ENCODE measurements around the gene TRIM46.
"Not testable (repeated sequence)": the region's sequence is repeated elsewhere in the genome, so short reads cannot be mapped to it uniquely, and the experiment has no call there.

TRIM46 gene

GRCh38 chr1:155188268-155188667 lies 14.6 kb downstream of the TRIM46 start:
- no peak for TF ChIP-seq POLR2A (IDR thresholded peaks at IDR 0.05; ENCODE audit: extremely low read depth, insufficient read length)
- no peak for TF ChIP-seq CTCF (IDR thresholded peaks at IDR 0.05; ENCODE audit: low read depth, low read length)
- no peak for TF ChIP-seq MYC (IDR thresholded peaks at IDR 0.05; ENCODE audit: low read depth, low read length)
- no peak for TF ChIP-seq MAX (IDR thresholded peaks at IDR 0.05; ENCODE audit: low read depth, low read length)
- no peak for DNase-seq (ENCODE audit: low read depth)
- H3K4me3 ChIP-seq (ENCODE audit: low read depth, low read length) = no peak overlapping the region

- not testable (repeated sequence) for H3K4me3 ChIP-seq (ENCODE audit: low read depth, low read length); DNase-seq (ENCODE audit: low read depth)
Measured at GRCh38 chr1:155189926-155190325, 16.3 kb downstream of the TRIM46 start.

GRCh38 chr1:155191904-155192303 lies 18.3 kb downstream of the TRIM46 start:
- TF ChIP-seq MAX (IDR thresholded peaks at IDR 0.05; ENCODE audit: low read depth, low read length) (no peak), POLR2A (IDR thresholded peaks at IDR 0.05; ENCODE audit: extremely low read depth, insufficient read length) (no peak), MYC (IDR thresholded peaks at IDR 0.05; ENCODE audit: low read depth, low read length) (no peak), CTCF (IDR thresholded peaks at IDR 0.05; ENCODE audit: low read depth, low read length) (no peak)
- DNase-seq (ENCODE audit: low read depth) = no peak
- H3K4me3 ChIP-seq (ENCODE audit: low read depth, low read length) = no peak overlapping the region

- peak; percentile 50 for DNase-seq (ENCODE audit: low read depth)
- TF ChIP-seq MYC (IDR thresholded peaks at IDR 0.05; ENCODE audit: low read depth, low read length) (no peak; the same call in 1 of the 2 replicates), CTCF (IDR thresholded peaks at IDR 0.05; ENCODE audit: low read depth, low read length) (no peak), POLR2A (IDR thresholded peaks at IDR 0.05; ENCODE audit: extremely low read depth, insufficient read length) (no peak), MAX (IDR thresholded peaks at IDR 0.05; ENCODE audit: low read depth, low read length) (no peak)
- peak overlapping the region; percentile 60 for H3K4me3 ChIP-seq (ENCODE audit: low read depth, low read length)
Measured at GRCh38 chr1:155192346-155193274, 19.0 kb downstream of the TRIM46 start.

- peak overlapping the region; percentile 60 for H3K4me3 ChIP-seq (ENCODE audit: low read depth, low read length)
- peak; percentile 91 for DNase-seq (ENCODE audit: low read depth)
- TF ChIP-seq POLR2A (IDR thresholded peaks at IDR 0.05; ENCODE audit: extremely low read depth, insufficient read length) (peak; percentile 47), MYC (IDR thresholded peaks at IDR 0.05; ENCODE audit: low read depth, low read length) (no peak; the same call in none of the 2 replicates), CTCF (IDR thresholded peaks at IDR 0.05; ENCODE audit: low read depth, low read length) (peak; percentile 93)
Measured at GRCh38 chr1:155193275-155193990, 19.8 kb downstream of the TRIM46 start.

GRCh38 chr1:155193991-155194240 lies 20.3 kb downstream of the TRIM46 start:
- peak overlapping the region; percentile 60 for H3K4me3 ChIP-seq (ENCODE audit: low read depth, low read length)
- DNase-seq (ENCODE audit: low read depth) = not testable (repeated sequence)

Data from NB4 (cell line).